HG03469 (cell line): ENCODE data around the gene NBEAL2.
"Not testable (repeated sequence)": the region's sequence is repeated elsewhere in the genome, so short reads cannot be mapped to it uniquely, and the experiment has no call there.

Source experiments
- ATAC-seq: cut with Tn5 transposase; IDR thresholded peaks from one replicate; pipeline ENCODE4 v1.9.1; 2021; ENCODE audit warnings: mild to moderate bottlenecking, moderate library complexity, moderate number of reproducible peaks; ENCODE audit not compliant: unreplicated experiment

The NBEAL2 gene

GRCh38 chr3:46959161-46959511 lies 20.3 kb upstream of the NBEAL2 start:
- ATAC-seq: no peak

GRCh38 chr3:46960081-46960701 lies 19.3 kb upstream of the NBEAL2 start:
- no peak for ATAC-seq

GRCh38 chr3:46960835-46961234 lies 18.6 kb upstream of the NBEAL2 start:
- ATAC-seq: no peak

- no peak for ATAC-seq
These were observed 17.0 kb upstream of the NBEAL2 start for GRCh38 chr3:46962427-46962826.

GRCh38 chr3:46962990-46963389 lies 16.5 kb upstream of the NBEAL2 start:
- ATAC-seq: no peak

- not testable (repeated sequence) for ATAC-seq
These were observed 15.4 kb upstream of the NBEAL2 start for GRCh38 chr3:46964038-46964590.

GRCh38 chr3:46965151-46965550 lies 14.3 kb upstream of the NBEAL2 start:
- ATAC-seq: peak; percentile 51

GRCh38 chr3:46966811-46967210 lies 12.7 kb upstream of the NBEAL2 start:
- ATAC-seq: no peak

- no peak for ATAC-seq
These were observed 10.6 kb upstream of the NBEAL2 start for GRCh38 chr3:46968783-46969428.

- no peak for ATAC-seq
These were observed 8.9 kb upstream of the NBEAL2 start for GRCh38 chr3:46970391-46971091.

- no peak for ATAC-seq
These were observed 8.3 kb upstream of the NBEAL2 start for GRCh38 chr3:46971151-46971550.

- no peak for ATAC-seq
These were observed 7.7 kb upstream of the NBEAL2 start for GRCh38 chr3:46971742-46972141.

- no peak for ATAC-seq
These were observed 7.1 kb upstream of the NBEAL2 start for GRCh38 chr3:46972396-46972795.

- ATAC-seq: no peak
These were observed 4.9 kb upstream of the NBEAL2 start for GRCh38 chr3:46974421-46975171.

- peak; percentile 36 for ATAC-seq
These were observed 2.9 kb upstream of the NBEAL2 start, which contains the start of gene CCDC12 for GRCh38 chr3:46976326-46977190. Gene CCDC12 (minus strand): TSS chr3:46976745. CDS start chr3:46976732, 13 bp downstream.

- no peak for ATAC-seq
These were observed 1.7 kb upstream of the NBEAL2 start for GRCh38 chr3:46977811-46978195.

GRCh38 chr3:46978381-46978780 lies 1.1 kb upstream of the NBEAL2 start:
- ATAC-seq: no peak

GRCh38 chr3:46979958-46980497 lies 562 bp downstream of the NBEAL2 start:
- ATAC-seq: no peak

- no peak for ATAC-seq
These were observed 2.5 kb downstream of the NBEAL2 start for GRCh38 chr3:46981932-46982471.

GRCh38 chr3:46982546-46982945 lies 3.1 kb downstream of the NBEAL2 start:
- no peak for ATAC-seq
